HG03575 (cell line): ENCODE data around the gene CFAP77.
"Not testable (repeated sequence)": the region's sequence is repeated elsewhere in the genome, so short reads cannot be mapped to it uniquely, and the experiment has no call there.

ENCODE experiments used
- ATAC-seq: cut with Tn5 transposase; IDR thresholded peaks from one replicate; pipeline ENCODE4 v1.9.1; 2021; ENCODE audit not compliant: unreplicated experiment, insufficient number of reproducible peaks, low FRiP score; ENCODE audit errors: extremely low read depth

Gene CFAP77

GRCh38 chr9:132556235-132556634 lies 146.2 kb downstream of the CFAP77 start:
- no peak for ATAC-seq

- ATAC-seq: no peak
These were observed 146.7 kb downstream of the CFAP77 start for GRCh38 chr9:132556714-132557113.

GRCh38 chr9:132557159-132557558 lies 147.1 kb downstream of the CFAP77 start:
- no peak for ATAC-seq

GRCh38 chr9:132559711-132560110 lies 149.7 kb downstream of the CFAP77 start:
- ATAC-seq: no peak

GRCh38 chr9:132560616-132561202 lies 150.7 kb downstream of the CFAP77 start:
- no peak for ATAC-seq

DNA sequence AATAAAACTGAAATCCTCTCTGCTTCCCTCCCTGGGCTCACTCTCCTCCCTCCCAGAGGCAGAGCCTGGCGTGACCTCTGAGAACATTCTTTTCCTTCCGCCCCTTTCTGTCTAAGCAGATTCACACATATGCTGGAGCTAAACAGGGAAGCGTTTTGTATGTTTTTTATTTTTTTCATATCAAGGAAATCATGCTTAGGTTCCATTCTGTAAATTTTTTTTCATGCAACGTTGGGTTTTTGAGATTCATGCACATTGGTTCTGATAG lies 152.2 kb downstream of the CFAP77 start:
- ATAC-seq: no peak

- no peak for ATAC-seq
These were observed 154.5 kb downstream of the CFAP77 start for GRCh38 chr9:132564526-132564925.

- not testable (repeated sequence) for ATAC-seq
These were observed 158.8 kb downstream of the CFAP77 start for GRCh38 chr9:132568787-132569186.

DNA sequence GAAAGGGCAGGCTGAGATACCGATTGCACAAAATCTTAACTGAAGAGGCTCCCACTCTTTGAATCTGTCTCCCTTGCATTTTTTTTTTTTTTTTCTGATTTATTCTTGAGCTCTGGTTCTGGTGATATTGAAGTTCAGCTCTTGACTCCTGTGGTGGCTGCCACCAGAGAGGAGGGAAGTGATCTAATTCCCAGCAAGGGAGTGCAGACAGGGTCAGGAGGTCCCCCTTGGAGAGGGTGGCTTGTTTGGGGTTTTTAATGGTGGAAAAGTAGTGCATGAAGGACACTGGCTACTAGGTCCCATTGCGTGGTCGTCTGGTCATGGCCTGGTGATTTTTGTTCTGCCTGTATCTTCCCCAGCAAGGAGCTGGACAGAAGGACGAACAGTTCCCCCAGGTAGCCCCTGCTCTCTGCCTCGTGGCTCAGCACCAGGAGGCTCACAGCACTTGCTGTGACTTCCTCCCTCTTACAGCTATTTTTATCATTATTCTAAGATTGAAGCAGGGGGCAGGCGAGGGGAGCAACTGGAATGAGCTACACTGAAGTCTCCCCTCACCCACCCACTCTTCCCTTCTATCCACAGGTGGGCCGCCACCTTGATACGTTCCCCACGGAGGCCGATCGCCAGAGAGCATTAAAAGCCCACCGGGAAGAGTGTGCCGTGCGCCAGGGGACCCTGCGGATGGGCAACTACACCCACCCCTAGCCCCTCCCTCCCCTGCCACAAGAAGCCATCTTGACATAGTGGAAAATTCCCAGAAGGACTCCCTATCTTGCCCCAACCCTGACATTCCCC lies 162.0 kb downstream of the CFAP77 start:
- no peak for ATAC-seq

DNA sequence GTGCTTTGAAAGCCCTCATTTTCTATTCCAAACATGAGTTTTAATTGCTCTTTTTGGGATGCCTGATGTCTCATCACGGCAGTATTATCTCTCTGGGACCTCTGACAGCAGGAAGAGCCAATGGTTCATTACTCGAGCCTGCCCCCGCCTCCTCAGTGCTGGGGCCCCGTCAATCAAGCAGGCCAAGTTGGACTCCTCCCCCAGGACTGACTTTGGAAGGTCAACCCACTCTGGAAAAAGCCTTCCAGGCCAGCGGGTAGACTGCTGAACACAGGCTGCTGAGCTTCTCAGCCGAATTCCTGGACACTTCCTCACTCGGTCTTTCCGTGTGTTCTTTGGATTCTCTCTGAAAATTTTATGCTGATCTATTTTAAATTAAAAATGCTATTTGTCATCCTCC lies 162.9 kb downstream of the CFAP77 start:
- no peak for ATAC-seq

DNA sequence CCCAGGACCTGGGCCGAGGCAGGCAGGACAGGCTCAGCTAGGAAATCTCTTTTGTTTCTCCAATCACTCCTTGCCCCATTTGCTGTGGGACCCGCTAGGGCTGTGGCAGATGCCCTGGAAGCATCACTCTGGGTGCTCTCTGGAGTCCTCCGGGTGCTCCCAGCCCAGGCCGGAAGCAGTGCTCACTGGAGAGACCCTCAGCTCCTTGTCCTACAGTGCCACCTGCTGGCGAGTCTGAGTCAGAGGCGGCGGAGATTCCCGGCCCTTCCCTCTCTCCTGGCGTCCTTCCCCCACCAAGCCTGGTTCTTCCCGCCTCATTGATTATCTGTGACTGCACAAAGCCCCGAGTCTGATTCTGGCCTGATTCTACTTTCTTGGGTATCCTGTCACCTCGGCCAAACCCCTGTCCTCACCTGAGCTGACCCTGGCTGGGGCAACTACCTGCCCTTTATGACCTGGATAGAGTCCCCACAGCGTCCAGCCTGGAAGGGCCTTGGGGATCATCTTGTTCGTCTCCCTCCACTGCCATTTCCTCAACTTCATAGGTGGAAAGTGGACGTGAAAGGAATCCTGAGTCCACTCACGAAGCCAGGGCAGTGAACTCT lies 165.1 kb downstream of the CFAP77 start:
- no peak for ATAC-seq

- ATAC-seq: no peak
These were observed 165.8 kb downstream of the CFAP77 start for GRCh38 chr9:132575811-132576210.

DNA sequence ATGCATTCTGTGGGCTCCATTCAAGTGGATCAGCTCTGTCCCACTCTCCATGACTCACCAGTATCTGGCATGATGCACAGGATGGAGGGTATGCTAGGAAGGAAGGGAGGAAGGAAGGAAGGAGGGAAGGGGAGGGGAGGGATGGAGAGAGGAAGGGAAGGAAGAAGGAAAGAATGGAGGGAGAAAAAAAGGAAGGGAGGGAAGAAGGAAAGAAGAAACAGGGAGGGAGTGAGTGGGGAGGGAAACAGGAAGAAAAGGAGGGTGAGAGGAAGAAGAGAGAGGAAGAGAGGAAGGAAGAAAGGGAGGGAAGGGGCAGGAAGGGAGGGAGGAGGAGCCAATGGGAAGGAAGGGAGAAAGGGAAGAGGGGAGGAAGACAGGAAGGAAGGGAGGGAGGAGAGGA lies 167.1 kb downstream of the CFAP77 start:
- no peak for ATAC-seq

DNA sequence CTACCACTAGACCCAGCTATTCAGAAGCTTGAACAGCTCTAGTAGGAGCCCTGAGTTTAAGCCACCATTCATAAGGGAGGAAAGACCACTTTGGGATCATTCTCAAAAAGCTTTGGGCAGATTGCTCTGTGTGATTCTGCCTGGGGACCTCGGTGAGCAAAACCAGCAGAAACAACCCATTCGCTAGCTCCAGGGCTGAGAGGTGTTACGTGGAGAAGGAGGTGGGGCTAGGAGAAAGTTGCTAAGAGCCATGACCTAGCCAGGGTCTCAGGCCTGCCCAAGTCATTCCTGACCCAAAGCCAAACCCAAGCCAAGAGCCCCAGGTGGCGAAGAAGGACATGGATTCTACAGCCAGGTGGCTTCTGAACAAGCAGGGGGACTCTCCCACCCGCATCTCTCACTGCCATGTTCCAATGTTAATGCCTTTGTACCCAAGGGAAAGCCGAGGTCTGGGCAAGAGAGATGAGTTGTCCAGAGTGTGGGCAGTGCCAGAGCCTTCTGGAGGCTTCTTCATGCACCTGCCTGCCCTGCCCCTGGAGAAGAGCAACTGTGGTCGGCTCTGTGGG lies 168.4 kb downstream of the CFAP77 start:
- ATAC-seq: no peak

DNA sequence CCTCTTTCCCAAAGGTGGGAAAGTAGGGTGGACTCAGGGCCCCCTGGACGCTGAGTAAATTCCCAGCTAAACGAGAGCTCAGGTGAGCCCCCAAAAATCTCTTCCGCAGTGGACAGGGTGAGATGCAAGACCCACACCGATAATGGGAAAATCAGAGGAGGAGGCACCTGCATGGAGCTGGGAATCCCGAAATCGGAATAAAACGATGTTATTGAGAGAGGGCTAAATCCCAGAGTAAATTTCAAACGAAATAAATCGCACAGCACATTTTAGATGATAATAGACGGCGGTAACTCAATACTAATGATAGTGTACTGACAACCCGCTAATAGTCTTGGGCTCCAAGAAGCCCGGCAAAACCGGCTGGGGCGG lies 169.4 kb downstream of the CFAP77 start:
- ATAC-seq: no peak

DNA sequence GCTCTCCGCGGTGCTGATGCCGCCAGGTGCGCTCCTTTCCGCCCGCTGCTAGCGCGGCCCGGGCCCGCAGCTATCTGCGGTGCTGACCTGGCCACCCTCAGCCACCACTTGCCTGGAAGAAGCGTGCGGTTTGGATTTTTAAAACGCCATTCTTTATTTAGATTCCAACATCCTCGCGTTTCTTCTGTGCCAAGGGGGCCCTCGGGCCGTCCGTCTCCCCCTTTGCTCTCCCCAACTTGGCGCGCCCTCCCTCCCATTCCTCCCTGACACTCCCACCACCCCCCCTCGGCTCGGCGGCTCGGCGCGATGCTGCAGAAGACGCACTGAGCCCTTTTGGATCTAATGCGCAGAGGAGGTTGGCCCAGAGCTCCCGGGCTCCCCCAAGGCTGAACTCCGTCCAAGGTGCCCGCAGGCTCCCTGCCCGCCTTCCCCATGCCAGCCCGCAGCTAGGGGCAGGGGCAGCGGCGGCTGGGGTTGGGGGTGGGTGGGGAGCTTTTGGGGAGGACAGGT lies 172.3 kb downstream of the CFAP77 start, which contains the start of gene BARHL1:
Gene BARHL1, plus strand, starts transcription at position 331 of the 510 bp plus-strand sequence. CDS start 192 bp downstream, outside the sequence.
- no peak for ATAC-seq

DNA sequence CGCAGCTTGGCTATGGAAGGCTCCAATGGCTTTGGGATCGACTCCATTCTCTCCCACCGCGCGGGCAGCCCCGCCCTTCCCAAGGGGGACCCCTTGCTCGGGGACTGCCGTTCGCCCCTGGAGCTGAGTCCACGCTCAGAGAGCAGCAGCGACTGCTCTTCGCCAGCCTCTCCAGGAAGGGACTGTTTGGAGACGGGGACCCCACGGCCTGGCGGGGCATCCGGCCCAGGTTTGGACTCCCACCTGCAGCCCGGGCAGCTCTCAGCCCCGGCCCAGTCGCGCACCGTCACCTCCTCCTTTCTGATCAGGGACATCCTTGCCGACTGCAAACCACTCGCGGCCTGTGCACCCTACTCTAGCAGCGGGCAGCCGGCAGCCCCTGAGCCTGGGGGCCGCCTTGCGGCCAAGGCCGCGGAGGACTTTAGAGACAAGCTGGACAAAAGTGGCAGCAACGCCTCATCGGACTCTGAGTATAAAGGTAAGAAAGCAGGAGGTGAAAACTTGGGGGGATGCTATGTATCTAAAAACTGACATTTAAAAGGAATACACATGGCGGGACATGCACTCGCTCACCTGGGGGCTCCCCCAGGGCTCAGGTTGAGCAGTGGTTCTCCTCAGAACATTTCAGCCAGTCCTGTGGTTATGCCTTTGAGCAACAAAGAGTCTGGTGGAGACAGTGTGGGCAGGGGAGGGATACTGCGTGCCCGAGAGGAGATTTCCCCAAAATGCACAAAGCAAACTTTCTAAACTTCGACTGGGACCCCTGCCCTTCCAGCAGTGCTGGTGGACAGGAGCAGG lies 173.0 kb downstream of the CFAP77 start:
- no peak for ATAC-seq

DNA sequence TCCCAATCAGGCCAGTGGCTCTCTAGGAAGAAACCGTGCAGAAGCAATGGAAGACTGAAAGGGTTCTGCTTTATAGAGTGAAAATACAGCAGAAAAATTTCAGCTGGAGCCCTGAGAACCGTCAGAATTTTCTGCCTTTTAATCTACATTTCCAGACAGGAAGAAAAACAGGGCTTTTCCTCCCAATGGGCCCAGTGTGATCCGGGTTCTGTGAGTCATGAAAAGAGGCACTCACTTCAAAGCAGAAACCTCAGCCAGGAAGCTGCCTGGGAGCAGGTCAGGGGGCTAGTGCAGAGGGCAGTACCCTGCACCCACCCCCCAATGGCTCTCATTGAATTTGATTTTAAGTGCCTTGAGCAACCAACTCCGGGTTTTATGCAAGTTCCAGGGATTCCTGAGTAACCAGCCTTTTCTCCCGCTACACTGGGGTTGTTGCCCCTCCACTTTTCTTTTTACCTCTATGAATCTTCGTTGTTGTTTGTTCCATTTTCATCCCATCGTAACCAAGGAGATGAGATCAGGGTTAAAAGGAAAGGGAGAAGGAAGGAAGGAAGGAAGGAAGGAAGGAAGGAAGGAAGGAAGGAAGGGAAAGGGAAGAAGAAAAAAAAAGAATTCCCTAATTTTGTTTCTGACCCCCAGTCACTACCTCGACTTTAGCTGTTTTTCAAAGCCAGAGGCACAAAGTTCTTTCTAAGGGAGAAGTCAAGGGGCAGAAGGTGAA lies 173.7 kb downstream of the CFAP77 start:
- no peak for ATAC-seq
